HG03521 (cell line): ENCODE measurements around the gene CLIP2.
"Not testable (repeated sequence)": the region's sequence is repeated elsewhere in the genome, so short reads cannot be mapped to it uniquely, and the experiment has no call there.

ENCODE experiments used
- ATAC-seq: cut with Tn5 transposase; IDR thresholded peaks from one replicate; pipeline ENCODE4 v1.9.1; 2021; ENCODE audit warnings: mild to moderate bottlenecking, moderate library complexity; ENCODE audit not compliant: unreplicated experiment

Gene CLIP2

DNA sequence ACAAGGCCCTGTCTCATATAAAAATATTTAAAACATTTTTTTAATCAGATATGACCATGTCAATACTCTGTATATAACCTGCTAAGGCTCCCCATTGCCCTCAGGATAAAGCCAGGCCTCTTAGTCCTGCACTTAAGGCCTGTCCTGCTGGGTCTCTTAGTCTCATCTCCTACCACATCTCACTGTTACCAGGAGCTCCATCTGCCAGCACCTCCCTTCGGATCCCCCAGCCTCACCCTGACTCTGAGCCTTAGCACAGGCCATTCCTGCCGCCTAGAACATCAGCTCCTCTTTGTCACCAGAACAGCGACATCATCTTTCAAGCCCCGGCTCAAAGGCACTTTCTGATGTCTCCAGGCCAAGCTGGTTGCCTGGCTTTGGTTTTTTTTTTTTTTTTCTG lies 138.8 kb downstream of the CLIP2 start:
- ATAC-seq, result no peak

GRCh38 chr7:74429153-74429747 lies 140.0 kb downstream of the CLIP2 start:
- no peak for ATAC-seq

DNA sequence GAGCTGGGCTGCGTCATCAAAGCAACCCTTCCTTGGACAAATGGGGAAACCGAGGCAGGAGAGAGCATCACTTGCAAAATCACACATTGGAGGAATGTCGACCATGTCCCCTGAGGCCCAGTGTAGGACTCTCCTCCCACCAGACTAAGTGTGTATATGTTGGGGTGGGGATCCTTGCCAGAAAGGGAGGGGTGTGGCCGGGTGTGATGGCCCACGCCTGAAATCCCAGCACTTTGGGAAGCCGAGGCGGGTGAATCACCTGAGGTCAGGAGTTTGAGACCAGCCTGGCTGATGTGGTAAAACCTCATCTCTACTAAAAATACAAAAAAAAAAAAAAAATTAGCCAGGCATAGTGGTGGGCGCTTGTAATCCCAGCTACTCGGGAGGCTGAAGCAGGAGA lies 141.2 kb downstream of the CLIP2 start:
- ATAC-seq, result not testable (repeated sequence)

GRCh38 chr7:74430961-74431466 lies 141.8 kb downstream of the CLIP2 start:
- ATAC-seq, result no peak

- not testable (repeated sequence) for ATAC-seq
Observed at GRCh38 chr7:74437291-74437571, 148.0 kb downstream of the CLIP2 start.

- no peak for ATAC-seq
Observed at GRCh38 chr7:74438327-74438726, 149.1 kb downstream of the CLIP2 start.

GRCh38 chr7:74439541-74439940 lies 150.3 kb downstream of the CLIP2 start:
- no peak for ATAC-seq

DNA sequence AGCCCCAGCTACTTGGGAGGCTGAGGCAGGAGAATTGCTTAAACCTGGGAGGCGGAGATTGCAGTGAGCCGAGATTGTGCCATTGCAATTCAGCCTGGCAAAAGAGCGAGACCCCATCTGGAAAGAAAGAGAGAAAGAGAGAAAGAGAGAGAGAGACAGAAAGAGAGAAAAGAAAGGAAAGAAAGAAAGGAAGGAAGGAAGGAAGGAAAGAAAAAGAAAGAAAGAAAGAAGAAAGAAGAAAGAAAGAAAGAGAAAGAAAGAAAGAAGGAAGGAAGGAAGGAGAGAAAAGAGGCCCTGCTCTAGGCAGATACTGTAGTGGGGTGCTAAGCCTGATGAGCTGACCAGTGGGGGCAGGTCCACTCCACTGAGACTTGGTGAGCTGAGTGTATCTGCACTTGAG lies 150.9 kb downstream of the CLIP2 start:
- ATAC-seq, result not testable (repeated sequence)

DNA sequence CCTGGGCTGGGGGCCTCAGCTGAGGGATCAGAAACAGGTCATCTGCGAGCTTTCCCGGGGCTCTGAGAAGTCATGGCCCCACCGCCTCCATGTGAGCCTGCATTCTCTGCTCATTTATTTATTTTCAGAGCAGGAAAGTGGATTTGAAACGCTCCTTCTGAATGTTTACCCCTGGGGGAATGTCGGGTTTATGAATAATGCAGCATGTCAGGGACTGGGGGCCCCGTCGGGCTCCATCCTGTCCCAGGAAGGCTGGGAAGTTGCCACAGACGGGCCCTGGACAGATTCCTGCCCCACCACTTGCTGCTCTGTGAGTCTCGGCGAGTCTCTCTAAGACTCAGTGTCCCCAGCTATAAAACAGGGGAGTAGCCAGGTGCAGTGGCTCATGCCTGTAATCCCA lies 152.6 kb downstream of the CLIP2 start:
- ATAC-seq, result no peak

GRCh38 chr7:74443543-74444247 lies 154.5 kb downstream of the CLIP2 start:
- no peak for ATAC-seq

- ATAC-seq, result no peak
Observed at GRCh38 chr7:74449144-74449543, 159.9 kb downstream of the CLIP2 start.

- ATAC-seq, result no peak
Observed at GRCh38 chr7:74449809-74450397, 160.7 kb downstream of the CLIP2 start.

- ATAC-seq, result no peak
Observed at GRCh38 chr7:74452748-74453321, 163.6 kb downstream of the CLIP2 start.

DNA sequence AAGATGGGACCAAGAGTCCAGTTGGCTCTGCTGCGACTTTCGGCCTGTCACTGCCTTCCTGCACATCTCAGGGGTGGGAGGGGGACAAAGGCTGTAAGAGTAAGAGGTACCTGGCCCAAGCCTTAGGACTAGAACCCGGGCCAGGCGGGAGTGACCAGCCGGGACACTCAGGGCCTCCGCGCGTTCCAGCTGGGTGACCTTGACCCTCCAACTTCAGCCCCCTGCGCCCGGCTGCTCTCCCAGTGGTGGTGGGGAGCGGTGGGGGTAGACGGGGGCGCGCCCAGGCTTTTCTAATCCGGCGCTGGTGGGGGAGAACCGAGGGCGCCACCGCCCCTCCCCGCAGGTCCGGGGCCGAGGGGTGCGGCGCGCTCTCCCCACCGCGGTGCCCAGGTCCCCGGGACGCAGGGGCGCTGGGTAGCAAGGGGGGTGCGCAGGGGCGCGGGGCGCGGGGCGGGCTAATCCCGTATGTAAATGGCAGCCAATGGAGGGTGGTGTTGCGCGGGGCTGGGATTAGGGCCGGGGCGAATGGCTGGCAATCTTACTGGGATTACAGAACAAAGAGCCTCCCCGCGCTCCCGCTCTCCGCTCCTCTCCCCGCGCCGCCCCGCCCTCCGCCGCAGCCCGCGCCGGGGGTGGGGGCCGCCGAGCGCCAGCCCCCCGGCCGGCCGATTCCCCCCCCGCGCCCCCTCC lies 164.3 kb downstream of the CLIP2 start, which contains the start of gene GTF2IRD1:
GTF2IRD1 (plus strand) TSS at position 585 of the 690 bp plus-strand sequence. CDS start 54,175 bp downstream, outside the sequence.
- ATAC-seq, result no peak

- ATAC-seq, result no peak
Observed at GRCh38 chr7:74454021-74454924, 165.1 kb downstream of the CLIP2 start.

GRCh38 chr7:74454925-74455288 lies 165.7 kb downstream of the CLIP2 start:
- no peak for ATAC-seq

- no peak for ATAC-seq
Observed at GRCh38 chr7:74455291-74455804, 166.1 kb downstream of the CLIP2 start.
